Measurements from ENCODE around the gene ARMH4. TPM values are rescaled to one million over a fixed set of nuclear protein-coding genes. Genes with fewer than 3 reads are reported as not detected.

The ARMH4 gene, protein sequence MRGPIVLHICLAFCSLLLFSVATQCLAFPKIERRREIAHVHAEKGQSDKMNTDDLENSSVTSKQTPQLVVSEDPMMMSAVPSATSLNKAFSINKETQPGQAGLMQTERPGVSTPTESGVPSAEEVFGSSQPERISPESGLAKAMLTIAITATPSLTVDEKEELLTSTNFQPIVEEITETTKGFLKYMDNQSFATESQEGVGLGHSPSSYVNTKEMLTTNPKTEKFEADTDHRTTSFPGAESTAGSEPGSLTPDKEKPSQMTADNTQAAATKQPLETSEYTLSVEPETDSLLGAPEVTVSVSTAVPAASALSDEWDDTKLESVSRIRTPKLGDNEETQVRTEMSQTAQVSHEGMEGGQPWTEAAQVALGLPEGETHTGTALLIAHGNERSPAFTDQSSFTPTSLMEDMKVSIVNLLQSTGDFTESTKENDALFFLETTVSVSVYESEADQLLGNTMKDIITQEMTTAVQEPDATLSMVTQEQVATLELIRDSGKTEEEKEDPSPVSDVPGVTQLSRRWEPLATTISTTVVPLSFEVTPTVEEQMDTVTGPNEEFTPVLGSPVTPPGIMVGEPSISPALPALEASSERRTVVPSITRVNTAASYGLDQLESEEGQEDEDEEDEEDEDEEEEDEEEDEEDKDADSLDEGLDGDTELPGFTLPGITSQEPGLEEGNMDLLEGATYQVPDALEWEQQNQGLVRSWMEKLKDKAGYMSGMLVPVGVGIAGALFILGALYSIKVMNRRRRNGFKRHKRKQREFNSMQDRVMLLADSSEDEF
- 0.15 and 1.6 TPM in 2 replicates for total RNA-seq

DNA sequence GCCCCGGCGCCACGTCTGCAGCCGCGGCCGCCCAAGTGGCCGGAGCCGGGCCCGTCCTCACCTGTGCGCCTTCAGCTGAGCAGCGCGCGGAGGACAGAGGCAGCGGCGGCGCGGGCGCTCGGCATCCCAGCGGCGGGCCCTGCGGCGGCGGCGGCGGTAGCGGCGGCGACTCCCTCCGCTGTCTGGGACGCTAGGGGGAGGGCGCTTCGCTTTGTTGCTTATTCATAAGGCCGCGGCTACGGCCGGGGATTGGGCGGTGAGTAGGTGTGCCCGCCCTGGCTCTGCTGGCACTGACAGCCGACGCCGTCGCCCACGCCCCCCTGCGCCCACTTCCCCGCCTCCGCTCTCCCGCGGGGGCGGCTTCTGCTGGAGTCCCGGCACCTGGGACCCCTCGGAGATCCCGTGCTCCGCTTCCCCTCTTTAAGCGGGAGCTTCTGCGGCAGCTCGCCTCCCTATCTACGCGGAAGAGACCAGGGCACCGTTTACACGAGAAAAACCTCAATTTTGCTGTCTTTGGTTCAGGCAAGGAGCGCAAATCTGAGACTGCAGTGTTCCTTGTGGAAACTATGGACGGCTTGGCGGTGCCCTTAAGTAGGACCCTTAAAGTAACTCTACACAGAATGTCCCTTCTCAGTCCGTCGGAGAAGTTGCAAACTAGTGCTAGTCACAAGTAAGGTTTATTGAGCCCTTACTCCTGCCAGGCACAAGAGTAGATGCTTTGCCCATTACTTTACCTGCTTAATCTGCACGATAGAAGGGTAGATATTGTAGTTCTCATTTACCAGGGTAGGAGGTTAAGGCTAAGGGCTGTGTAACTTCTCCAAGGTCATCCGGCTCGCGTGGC, at the start of gene ARMH4:
Gene ARMH4 (minus strand): TSS at position 200 of the 844 bp plus-strand sequence. CDS start 12,855 bp downstream, outside the sequence.

DNA sequence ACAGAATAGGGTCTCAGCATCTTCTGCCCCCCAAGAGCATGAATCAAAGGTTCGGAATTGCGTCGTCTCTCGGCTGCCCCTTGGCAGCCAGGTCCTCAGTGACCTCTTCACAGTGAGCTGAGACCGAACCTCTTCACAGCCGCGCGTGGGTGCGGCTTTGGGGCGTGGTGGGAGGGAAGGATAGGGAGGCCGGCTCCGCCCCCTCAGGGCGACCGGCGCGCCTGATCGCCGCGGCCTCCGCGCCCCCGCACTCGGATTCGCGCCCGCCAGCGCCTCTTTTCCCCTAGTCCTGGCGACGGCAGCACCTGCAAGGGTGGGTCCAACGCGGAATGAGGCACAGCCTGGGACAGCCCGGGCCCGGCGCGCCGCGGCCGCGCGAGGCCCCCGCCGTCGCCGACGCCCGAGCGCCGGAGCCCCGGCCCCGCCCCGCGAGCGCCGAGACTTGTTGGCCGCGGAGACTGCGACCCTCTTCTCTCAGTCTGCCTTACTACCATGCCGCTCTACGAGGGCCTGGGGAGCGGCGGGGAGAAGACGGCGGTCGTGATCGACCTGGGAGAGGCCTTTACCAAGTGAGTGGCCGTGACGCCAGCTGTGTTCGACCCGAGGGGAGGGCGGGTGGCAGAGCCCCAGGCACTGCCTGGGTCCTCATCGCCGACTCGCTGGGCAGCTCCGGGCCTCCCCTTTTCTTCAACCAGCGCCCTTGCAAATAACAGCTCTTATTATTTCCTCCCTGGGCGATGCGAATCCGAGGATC, 47.9 kb upstream of the ARMH4 start, which contains the start of gene ACTR10:
Gene ACTR10 (plus strand): TSS at position 424 of the 754 bp plus-strand sequence. CDS start 69 bp downstream, at position 493.

Other genes with a start within 250 kb of the ARMH4 start
- 41.3 and 53.8 TPM in 2 replicates for gene ACTR10, start 47.9 kb upstream of the ARMH4 start, total RNA-seq
- gene PSMA3, start 92.6 kb upstream of the ARMH4 start, total RNA-seq = 168 and 266 TPM in 2 replicates
- gene ARID4A, start 146.3 kb upstream of the ARMH4 start, total RNA-seq = 5.5 and 9.7 TPM in 2 replicates
- gene TOMM20L, start 243.7 kb upstream of the ARMH4 start, total RNA-seq = not detected in 2 replicates